ENCODE data around the gene BLOC1S1.

- TF ChIP-seq CTCF (IDR thresholded peaks at IDR 0.05) (no peak), POLR2A (IDR thresholded peaks at IDR 0.05) (no peak)
Observed at GRCh38 chr12:55728186-55728938, 12.5 kb downstream of the BLOC1S1 start.

Measured in transverse colon (tissue), 3 donors.